ENCODE measurements around the gene CA10.

The CA10 gene

DNA sequence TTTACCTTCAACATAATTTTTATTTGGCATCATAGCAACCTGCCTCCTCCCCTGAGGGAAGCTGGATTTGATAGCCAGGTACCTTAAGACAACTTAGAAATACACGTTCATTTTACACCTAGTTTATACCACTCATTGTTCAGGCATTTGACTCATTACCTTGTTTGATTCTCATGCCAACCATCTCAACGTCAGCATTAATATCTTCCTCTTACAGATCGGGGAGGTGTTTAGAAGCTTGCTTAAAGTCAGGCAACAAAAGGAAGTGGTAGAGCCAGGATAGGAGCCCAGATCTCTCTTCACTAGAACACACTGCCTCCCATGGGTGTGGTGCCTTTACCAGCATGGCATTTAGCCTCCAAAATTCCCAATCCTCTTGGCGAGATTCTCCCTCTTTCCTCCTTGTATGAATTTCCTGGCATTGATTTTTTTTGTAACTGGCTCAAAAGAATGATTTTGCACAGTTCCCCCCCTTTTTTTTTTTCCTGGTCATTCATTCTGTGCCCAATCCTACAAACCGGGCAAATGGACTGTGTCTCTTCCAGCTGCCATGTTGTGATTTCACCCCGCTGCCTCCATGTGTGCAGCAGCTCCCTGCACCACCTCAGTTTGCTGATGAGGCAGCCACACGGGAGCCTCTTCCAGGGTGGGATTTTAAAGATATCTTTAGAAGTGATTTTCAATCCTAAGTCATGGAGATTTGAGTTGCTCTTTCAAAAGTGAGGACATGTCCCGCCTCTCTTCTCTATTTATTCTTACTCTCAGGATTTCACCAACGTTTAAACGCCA lies 514.6 kb downstream of the CA10 start:
- no peak for DNase-seq (ENCODE audit: low read depth)

DNA sequence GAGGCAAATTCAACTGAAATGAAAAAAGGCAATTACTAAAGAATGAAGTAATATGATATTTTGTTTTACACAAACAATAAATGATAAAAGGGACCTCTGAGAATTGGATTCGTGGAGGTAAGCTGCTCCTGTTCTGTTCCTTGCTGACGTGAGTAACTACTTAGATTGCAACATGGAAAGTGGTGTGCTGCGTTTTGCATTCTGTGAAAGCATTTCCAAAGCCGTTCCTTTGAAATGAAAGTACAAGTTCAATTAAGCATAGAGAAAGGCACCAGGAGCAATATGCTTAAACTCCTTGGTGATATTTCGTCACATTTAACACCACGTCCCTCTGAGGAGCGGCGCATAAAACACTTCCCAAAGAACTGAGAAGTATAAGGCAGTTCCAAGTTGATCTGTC lies 516.5 kb downstream of the CA10 start:
- DNase-seq (ENCODE audit: low read depth): no peak

DNA sequence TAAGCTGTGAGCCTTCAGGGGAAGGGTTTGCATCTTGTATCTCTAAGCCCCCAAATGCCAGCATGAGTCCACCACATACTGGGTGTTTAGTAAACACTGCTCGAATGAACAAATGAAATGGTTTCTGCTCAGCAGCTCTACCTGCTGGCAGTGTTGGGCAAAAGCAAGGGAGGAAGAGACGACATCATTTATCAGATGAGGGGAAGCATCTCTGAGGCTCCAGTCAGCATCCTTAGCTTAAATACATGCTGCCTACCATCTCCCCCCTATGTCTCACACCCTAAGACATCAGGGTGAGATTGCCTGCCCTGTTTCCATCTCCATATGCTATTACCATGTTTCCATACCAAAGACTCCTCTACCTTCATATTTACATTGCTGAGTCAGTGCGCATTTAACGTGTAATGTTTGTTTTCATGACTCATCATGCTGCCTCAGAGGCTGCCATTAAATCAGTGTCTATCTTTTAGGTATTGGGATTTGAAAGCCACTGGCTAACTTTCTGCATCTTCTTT lies 518.3 kb downstream of the CA10 start:
- DNase-seq (ENCODE audit: low read depth): peak; percentile 27

GRCh38 chr17:51638971-51639370 lies 519.5 kb downstream of the CA10 start:
- no peak for DNase-seq (ENCODE audit: low read depth)

- no peak for DNase-seq (ENCODE audit: low read depth)
Observed at GRCh38 chr17:51636291-51636690, 522.2 kb downstream of the CA10 start.

DNA sequence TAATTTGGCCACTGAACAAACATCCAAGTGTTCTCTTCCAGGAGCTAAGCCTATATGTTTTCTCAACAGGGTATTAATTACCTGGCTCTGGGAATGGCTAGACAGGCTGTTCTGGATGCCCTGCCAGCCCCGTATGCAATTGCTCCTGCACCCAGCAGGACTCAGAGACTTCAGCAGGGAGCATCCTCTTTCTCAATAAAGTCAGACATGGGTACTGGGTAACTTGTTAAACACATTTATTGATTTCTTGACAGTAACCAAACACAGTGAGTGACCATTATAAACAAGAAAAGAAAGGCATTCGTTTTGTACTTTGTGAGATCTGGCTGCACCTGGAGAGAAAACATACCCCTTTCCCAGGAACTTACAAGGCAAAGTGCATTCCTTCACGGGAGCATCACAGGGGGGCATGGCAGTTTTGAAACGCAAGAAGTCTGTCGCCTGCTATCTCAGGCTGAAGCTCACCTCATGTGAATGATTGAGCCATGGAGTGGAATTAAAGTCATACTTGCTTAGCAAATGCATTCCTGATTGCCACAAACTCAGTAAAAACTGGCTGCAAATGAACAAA lies 528.3 kb downstream of the CA10 start:
- DNase-seq (ENCODE audit: low read depth): no peak

DNA sequence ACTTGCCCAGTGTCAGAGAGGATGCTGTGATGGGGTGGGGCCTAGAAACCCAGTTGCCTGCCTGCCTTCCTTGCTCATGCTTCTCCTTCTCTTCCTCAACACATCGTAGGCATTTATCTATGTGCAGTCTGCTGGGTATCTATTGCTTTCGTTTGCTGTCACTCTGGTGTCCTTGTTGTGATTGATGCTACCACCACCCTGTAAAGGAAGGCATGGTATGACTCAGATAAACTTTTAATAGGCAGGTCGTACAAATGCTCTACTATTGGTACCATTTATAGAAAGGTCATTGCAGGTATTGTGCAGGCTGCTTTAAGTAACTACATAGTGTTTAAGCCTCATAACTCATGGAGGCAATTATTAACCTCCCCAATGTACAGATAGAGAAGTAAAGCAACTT lies 529.3 kb downstream of the CA10 start:
- DNase-seq (ENCODE audit: low read depth): no peak

- no peak for DNase-seq (ENCODE audit: low read depth)
Observed at GRCh38 chr17:51627779-51628178, 530.7 kb downstream of the CA10 start.

- DNase-seq (ENCODE audit: low read depth): no peak
Observed at GRCh38 chr17:51618476-51618875, 540.0 kb downstream of the CA10 start.

GRCh38 chr17:51617986-51618385 lies 540.5 kb downstream of the CA10 start:
- no peak for DNase-seq (ENCODE audit: low read depth)

- DNase-seq (ENCODE audit: low read depth): no peak
Observed at GRCh38 chr17:51613255-51613654, 545.3 kb downstream of the CA10 start.

DNA sequence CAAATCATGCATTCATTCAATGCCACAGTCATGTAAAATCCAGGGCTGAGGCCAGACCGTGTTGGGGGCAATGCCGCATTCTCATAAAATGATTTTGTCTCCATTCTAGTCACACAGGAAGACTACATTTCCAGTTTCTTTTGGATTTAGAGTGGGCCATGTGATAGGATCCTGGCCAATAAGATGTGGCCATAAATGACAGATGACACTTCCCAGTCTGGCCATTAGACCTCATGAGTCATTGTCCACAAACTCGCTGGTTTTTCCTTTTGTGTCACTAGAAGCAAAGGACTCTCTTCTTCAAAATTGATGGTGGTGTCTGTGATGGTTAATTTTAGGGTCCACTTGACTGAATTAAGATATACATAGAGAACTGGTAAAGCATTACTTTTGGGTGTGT lies 545.8 kb downstream of the CA10 start:
- no peak for DNase-seq (ENCODE audit: low read depth)

GRCh38 chr17:51611585-51611984 lies 546.9 kb downstream of the CA10 start:
- DNase-seq (ENCODE audit: low read depth): no peak

GRCh38 chr17:51610834-51611233 lies 547.7 kb downstream of the CA10 start:
- no peak for DNase-seq (ENCODE audit: low read depth)

- no peak for DNase-seq (ENCODE audit: low read depth)
Observed at GRCh38 chr17:51610155-51610554, 548.4 kb downstream of the CA10 start.

DNA sequence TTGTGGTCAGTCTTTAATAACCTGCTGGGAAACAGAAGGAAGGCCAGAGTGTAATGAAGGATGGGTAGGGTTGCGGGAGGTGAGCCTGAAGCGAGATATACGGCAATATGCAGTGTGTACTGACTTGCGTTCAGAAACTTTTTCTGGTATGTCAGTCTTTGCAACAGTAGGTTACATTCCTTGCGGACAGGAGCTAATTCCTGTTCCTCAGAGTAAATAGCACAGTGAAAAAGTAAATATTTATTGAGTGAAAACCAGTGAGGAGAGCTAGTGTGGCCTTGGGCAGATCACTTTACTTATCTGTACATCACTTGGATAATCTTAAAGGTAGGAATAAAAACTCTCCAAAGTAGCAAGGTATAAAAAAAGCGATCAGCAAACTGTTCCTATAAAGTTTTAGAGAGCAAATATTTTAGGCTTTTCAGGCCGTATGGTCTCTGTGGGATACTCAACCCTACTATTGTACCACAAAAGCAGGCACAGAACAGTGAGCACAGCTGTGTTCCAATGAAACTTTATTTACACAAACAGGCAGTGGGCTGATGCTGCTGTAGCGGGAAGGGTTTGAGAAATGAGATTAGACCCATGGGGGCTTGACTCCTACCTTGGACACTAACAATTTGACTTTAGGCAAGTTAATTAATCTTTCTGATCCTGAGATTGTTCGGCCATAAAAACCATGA lies 550.1 kb downstream of the CA10 start:
- DNase-seq (ENCODE audit: low read depth): no peak

GRCh38 chr17:51607512-51607911 lies 551.0 kb downstream of the CA10 start:
- DNase-seq (ENCODE audit: low read depth): no peak

GRCh38 chr17:51604299-51605020 lies 554.1 kb downstream of the CA10 start:
- DNase-seq (ENCODE audit: low read depth): no peak

DNA sequence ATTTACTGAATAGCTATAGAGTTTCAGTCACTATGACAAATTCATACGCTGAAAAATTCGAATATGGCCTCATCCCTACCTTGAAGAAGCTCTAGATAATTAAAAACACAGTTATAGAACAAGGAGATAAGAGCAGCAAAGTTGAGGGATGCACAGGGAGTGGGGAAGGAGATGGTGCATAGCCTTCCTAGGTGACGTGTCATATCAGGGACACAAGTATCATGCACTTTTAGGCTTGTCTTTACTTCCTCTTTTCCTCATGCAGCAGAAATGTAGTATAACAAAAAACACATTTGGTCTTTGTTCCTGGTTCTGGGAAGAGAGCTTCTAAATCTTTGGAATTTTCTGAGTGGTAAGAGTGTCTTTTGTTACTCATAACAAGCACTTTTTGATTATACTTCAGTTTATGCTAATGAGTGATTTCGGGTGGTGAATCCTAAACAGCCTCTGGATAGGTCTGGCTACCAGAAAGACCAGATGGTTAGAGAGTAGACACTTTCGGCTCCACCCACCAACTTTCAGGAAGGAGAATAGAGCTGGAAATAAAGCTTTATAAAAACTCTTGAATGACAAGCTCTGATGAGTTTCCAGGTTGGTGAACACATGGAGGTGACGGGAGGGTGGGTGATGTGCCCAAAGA lies 556.8 kb downstream of the CA10 start:
- DNase-seq (ENCODE audit: low read depth): no peak

- no peak for DNase-seq (ENCODE audit: low read depth)
Observed at GRCh38 chr17:51598824-51599223, 559.7 kb downstream of the CA10 start.

DNA sequence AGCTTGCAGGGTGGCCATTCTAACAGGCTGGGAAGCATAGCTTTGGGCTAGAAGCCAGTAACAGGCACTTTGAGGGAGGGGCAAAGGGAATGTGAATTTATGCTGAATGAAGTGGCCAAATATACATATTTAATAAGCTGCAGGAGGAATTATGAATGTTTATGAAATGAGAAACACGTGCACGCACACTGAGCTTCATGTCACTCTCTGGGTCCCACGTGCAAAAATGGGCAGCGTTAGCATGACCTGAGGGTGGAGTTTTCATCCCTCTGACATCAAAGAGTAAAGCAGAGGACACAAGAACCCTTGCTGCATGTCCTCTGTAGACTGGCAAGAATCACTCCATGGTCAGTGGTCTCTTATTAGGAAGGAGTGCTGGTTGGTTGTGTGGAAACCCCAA lies 561.2 kb downstream of the CA10 start:
- DNase-seq (ENCODE audit: low read depth): no peak

DNA sequence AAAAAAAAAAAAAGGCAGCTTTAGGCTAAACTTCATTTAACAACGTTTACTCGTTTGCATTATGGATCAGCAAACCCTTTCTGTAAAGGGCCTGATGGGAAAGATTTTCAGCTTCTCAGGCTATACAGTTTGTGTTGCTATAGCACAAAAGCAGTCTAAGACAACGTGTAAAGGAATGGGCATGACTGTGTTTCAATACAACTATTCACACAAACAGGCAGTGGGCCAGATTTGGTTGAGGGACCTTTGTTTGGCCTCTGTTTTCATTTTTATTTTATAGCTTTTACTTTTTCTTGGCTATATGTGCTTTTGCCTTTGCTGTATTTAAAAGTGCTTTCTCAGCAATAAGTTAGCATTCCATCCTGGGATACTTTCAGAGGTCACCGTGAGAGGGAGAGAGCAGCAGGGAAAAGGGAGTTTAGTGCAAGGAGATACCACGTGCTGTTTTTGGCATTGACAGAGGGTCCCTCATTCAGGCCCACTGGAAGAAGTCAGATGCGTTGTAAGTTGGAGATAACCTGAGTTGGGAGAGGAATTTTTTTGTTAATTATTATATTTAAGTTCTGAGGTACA lies 562.6 kb downstream of the CA10 start:
- no peak for DNase-seq (ENCODE audit: low read depth)
